ENCODE data around the gene ALG1L2.
"Not testable (repeated sequence)": the region's sequence is repeated elsewhere in the genome, so short reads cannot be mapped to it uniquely, and the experiment has no call there.

GRCh38 chr3:130058716-130059115, 22.9 kb upstream of the ALG1L2 start:
- not testable (repeated sequence) for TF ChIP-seq CTCF (IDR thresholded peaks at IDR 0.05; ENCODE audit: insufficient read depth, low read length, poor library complexity, severe bottlenecking); EZH2phosphoT487 (conservative IDR thresholded peaks at IDR 0.05; ENCODE audit: low read length)
